ENCODE measurements around the gene MAML2.

Gene MAML2

GRCh38 chr11:96317571-96317970 lies 25.4 kb downstream of the MAML2 start:
- no peak for DNase-seq

GRCh38 chr11:96316869-96317268 lies 26.1 kb downstream of the MAML2 start:
- no peak for DNase-seq

- DNase-seq: no peak
Measured at GRCh38 chr11:96315476-96315875, 27.5 kb downstream of the MAML2 start.

- DNase-seq: peak; percentile 87
Measured at GRCh38 chr11:96314326-96315020, 28.5 kb downstream of the MAML2 start.

GRCh38 chr11:96313163-96313562 lies 29.8 kb downstream of the MAML2 start:
- no peak for DNase-seq

- DNase-seq: peak; percentile 94
Measured at GRCh38 chr11:96311120-96311568, 31.9 kb downstream of the MAML2 start.

GRCh38 chr11:96310236-96310635 lies 32.8 kb downstream of the MAML2 start:
- no peak for DNase-seq

GRCh38 chr11:96309643-96310017 lies 33.4 kb downstream of the MAML2 start:
- no peak for DNase-seq

- DNase-seq: peak; percentile 57
Measured at GRCh38 chr11:96309016-96309642, 33.9 kb downstream of the MAML2 start.

- DNase-seq: peak; percentile 96
Measured at GRCh38 chr11:96307776-96308140, 35.2 kb downstream of the MAML2 start.

- DNase-seq: peak; percentile 100
Measured at GRCh38 chr11:96306933-96307775, 35.8 kb downstream of the MAML2 start.

GRCh38 chr11:96306600-96306932 lies 36.4 kb downstream of the MAML2 start:
- DNase-seq: peak; percentile 35

- no peak for DNase-seq
Measured at GRCh38 chr11:96306071-96306470, 36.9 kb downstream of the MAML2 start.

- DNase-seq: no peak
Measured at GRCh38 chr11:96303980-96304379, 39.0 kb downstream of the MAML2 start.

- peak; percentile 82 for DNase-seq
Measured at GRCh38 chr11:96303064-96303463, 39.9 kb downstream of the MAML2 start.

GRCh38 chr11:96301818-96302217 lies 41.2 kb downstream of the MAML2 start:
- no peak for DNase-seq

GRCh38 chr11:96299155-96299888 lies 43.7 kb downstream of the MAML2 start:
- no peak for DNase-seq

GRCh38 chr11:96295369-96295768 lies 47.6 kb downstream of the MAML2 start:
- DNase-seq: no peak

- no peak for DNase-seq
Measured at GRCh38 chr11:96294289-96294688, 48.7 kb downstream of the MAML2 start.

GRCh38 chr11:96293598-96294021 lies 49.4 kb downstream of the MAML2 start:
- DNase-seq: no peak

GRCh38 chr11:96293109-96293508 lies 49.9 kb downstream of the MAML2 start:
- DNase-seq: no peak

GRCh38 chr11:96292291-96293010 lies 50.5 kb downstream of the MAML2 start:
- no peak for DNase-seq

Data from fibroblast of skin of back (primary cell).